Upper lobe of left lung (tissue), 6 donors: ENCODE measurements around the gene RNF38. TPM values are rescaled to one million over a fixed set of nuclear protein-coding genes. Genes with fewer than 3 reads are reported as not detected.

Source experiments
- ATAC-seq, 2 donors: fragments of 200-7000 bp; cut with Tn5 transposase; one replicate each; pipeline ENCODE4 v1.9.1; 2022; ENCODE audit warnings: mild to moderate bottlenecking in 2 of 2, moderate library complexity in 2 of 2; ENCODE audit not compliant: low FRiP score in 2 of 2
- DNase-seq, 2 donors: peaks; one replicate each; pipeline ENCODE4 v3.0.0-alpha.2; 2019 to 2020
- H3K27ac ChIP-seq, 4 donors: fragments of 200-600 bp; sonication (generic); one replicate each; pipeline ENCODE4 v1.5.1; 2016 to 2019
- H3K27me3 ChIP-seq, 4 donors: fragments of 200-600 bp; sonication (generic); one replicate each; pipeline ENCODE4 v1.5.1; 2017 to 2019
- H3K36me3 ChIP-seq, 4 donors: fragments of 200-600 bp; sonication (generic); one replicate each; pipeline ENCODE4 v1.5.1; 2016 to 2019
- H3K4me1 ChIP-seq, 4 donors: fragments of 200-600 bp; sonication (generic); one replicate each; pipeline ENCODE4 v1.5.1; 2018 to 2019
- H3K4me3 ChIP-seq, 4 donors: fragments of 200-600 bp; sonication (generic); one replicate each; pipeline ENCODE4 v1.5.1; 2017 to 2019; ENCODE audit warnings: mild to moderate bottlenecking in 2 of 4, moderate library complexity in 1 of 4
- H3K9me3 ChIP-seq, 4 donors: fragments of 200-600 bp; sonication (generic); one replicate each; pipeline ENCODE4 v1.5.1; 2018 to 2019
- CTCF ChIP-seq, 6 experiments: fragments of 450-650 bp in 4 of 6; fragments of 200-600 bp in 2 of 6; sonication (generic) in 2 of 6; IDR thresholded peaks; one replicate each; pipeline ENCODE4 v1.5.1; 2016 to 2019; ENCODE audit warnings: antibody characterized with exemption in 6 of 6
- EP300 ChIP-seq, 4 donors: sonication (generic); formaldehyde crosslinking; IDR thresholded peaks; one replicate each; pipeline ENCODE4 v1.5.1; 2017; ENCODE audit warnings: antibody characterized with exemption in 4 of 4, control low read depth in 2 of 4
- POLR2A ChIP-seq, 4 donors: fragments of 450-650 bp; IDR thresholded peaks; one replicate each; pipeline ENCODE4 v1.5.1; 2016 to 2017; ENCODE audit warnings: antibody characterized with exemption in 4 of 4, mild to moderate bottlenecking in 2 of 4
- POLR2AphosphoS5 ChIP-seq, 2 donors: sonication (generic); formaldehyde crosslinking; IDR thresholded peaks; one replicate each; pipeline ENCODE4 v1.5.1; 2017; ENCODE audit warnings: antibody characterized with exemption in 2 of 2
- WGBS, 2 donors: methylation state at CpG; one replicate each; pipeline ENCODE4 v1.1.5; 2017 to 2018; 5-methylcytosine and 5-hydroxymethylcytosine counted together
- total RNA-seq, 6 donors: library from RNA; depleted of rRNA in 4 of 6; stranded (reverse); fragments of >200 nt in 4 of 6; gene quantifications; one replicate each; pipeline versions ENCODE4 v1.1.0 to v1.2.1, GENCODE V29; 2016 to 2021
- donor health status: DM: no; HTN: no; CAD: no; lungs with moderate emphysema.
- donor health status: DM: no; HTN: yes; CAD: no; lungs with severe emphysema.

RNF38 gene
- total RNA-seq, 6 donors from 2014 or later, result 17.4 to 41.9 (median 34.3) TPM

- no peak overlapping the region for H3K4me3 ChIP-seq
- no peaks in the 10 kb centered on the region for H3K9me3 ChIP-seq
- no peaks in the 10 kb centered on the region for H3K27me3 ChIP-seq
- no peak for TF ChIP-seq EP300 (IDR thresholded peaks at IDR 0.05)
- TF ChIP-seq POLR2AphosphoS5 (IDR thresholded peaks at IDR 0.05), result no peak
- no peak for TF ChIP-seq CTCF (IDR thresholded peaks at IDR 0.05)
- WGBS, 2 donors, result 83 to 86% methylated on average over 5 of the region's 5 CpGs
- H3K36me3 ChIP-seq, result peaks cover 0 to 57% (median 4%) of the 10 kb centered on the region in 4 donors
- ATAC-seq (no peak), DNase-seq (no peak)
- no peak overlapping the region for H3K27ac ChIP-seq
- no peaks in the 10 kb centered on the region for H3K4me1 ChIP-seq
Measured at GRCh38 chr9:36358486-36358885, 41.6 kb downstream of the RNF38 start.

DNA sequence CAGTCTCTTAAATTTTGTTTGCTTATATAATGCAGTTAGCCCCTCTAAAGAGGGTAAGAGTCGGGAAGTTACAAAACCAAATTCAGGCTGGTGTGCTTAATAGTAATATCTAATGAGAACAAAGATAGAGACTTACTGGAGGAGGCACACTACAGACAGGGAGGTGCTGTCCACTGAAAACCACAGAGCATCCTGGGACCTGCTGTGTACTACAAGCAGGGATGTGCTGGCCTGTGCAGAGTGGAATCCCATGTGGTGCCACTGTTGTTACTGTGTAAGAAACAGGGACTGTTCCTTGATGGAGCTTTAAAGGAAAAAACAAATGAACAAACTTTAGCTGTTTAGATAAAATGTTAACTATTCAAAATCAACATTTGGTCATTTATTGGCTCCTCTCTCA lies 42.4 kb downstream of the RNF38 start:
- Histone ChIP-seq H3K4me3 (no peak overlapping the region), H3K4me1 (no peaks in the 10 kb centered on the region), H3K27ac (no peak overlapping the region), H3K27me3 (no peaks in the 10 kb centered on the region), H3K36me3 (peaks cover 5 to 64% (median 8%) of the 10 kb centered on the region in 4 donors), H3K9me3 (no peaks in the 10 kb centered on the region)
- 56 to 84% methylated on average over 1 of the region's 1 CpG for WGBS, 2 donors
- no peak for TF ChIP-seq CTCF (IDR thresholded peaks at IDR 0.05)
- ATAC-seq (no peak), DNase-seq (no peak)

- WGBS, 2 donors, result 86 to 90% methylated on average over 3 of the region's 3 CpGs
- Histone ChIP-seq H3K9me3 (no peaks in the 10 kb centered on the region), H3K4me1 (no peaks in the 10 kb centered on the region), H3K27me3 (no peaks in the 10 kb centered on the region), H3K27ac (no peak overlapping the region), H3K36me3 (peaks cover 15 to 88% (median 49%) of the 10 kb centered on the region in 4 donors), H3K4me3 (no peak overlapping the region)
- DNase-seq, result no peak
- no peak for ATAC-seq
- TF ChIP-seq POLR2AphosphoS5 (IDR thresholded peaks at IDR 0.05) (no peak), POLR2A (IDR thresholded peaks at IDR 0.05) (no peak), EP300 (IDR thresholded peaks at IDR 0.05) (no peak)
Measured at GRCh38 chr9:36346569-36346968, 53.5 kb downstream of the RNF38 start.

DNA sequence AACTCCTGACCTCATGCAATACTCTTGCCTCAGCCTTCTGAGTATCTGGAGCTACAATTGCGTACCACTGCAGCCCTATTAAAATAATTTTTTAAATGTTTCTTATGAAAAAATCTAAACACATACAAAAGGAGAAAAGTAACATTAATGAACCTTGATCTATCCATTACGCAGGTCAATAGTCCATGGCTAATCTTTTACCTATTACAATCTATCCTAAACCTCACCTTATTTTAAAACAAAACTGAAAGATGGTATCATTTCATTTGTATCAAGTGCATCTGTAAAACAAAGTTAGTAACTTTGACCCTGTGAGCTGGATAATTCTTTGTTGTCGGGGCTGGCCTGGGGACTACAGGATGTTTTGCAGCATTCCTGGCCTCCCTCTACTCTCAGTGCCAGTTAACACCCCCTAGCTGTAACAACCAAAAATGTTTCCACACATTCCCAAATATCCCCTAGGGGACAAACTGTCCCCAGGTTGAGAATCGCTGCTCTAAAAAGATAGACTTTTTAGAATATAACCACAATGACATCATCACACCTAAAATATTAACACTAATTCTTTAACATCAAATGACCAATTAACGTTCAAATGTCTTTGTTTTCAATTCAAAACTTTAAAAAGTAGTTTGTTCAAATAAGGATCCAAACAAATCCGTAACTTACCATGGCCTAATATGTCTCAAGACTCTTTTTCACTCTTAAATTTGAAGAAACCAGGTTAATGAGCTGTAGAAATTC lies 54.8 kb downstream of the RNF38 start:
- Histone ChIP-seq H3K9me3 (no peaks in the 10 kb centered on the region), H3K27me3 (no peaks in the 10 kb centered on the region), H3K4me1 (no peaks in the 10 kb centered on the region), H3K36me3 (peaks cover 19 to 88% (median 53%) of the 10 kb centered on the region in 4 donors), H3K4me3 (no peak overlapping the region), H3K27ac (no peak overlapping the region)
- ATAC-seq (no peak), DNase-seq (no peak)
- WGBS, 2 donors, result 87 to 90% methylated on average over 6 of the region's 6 CpGs
- TF ChIP-seq POLR2AphosphoS5 (IDR thresholded peaks at IDR 0.05) (no peak), CTCF (IDR thresholded peaks at IDR 0.05) (no peak), EP300 (IDR thresholded peaks at IDR 0.05) (no peak), POLR2A (IDR thresholded peaks at IDR 0.05) (no peak)

DNA sequence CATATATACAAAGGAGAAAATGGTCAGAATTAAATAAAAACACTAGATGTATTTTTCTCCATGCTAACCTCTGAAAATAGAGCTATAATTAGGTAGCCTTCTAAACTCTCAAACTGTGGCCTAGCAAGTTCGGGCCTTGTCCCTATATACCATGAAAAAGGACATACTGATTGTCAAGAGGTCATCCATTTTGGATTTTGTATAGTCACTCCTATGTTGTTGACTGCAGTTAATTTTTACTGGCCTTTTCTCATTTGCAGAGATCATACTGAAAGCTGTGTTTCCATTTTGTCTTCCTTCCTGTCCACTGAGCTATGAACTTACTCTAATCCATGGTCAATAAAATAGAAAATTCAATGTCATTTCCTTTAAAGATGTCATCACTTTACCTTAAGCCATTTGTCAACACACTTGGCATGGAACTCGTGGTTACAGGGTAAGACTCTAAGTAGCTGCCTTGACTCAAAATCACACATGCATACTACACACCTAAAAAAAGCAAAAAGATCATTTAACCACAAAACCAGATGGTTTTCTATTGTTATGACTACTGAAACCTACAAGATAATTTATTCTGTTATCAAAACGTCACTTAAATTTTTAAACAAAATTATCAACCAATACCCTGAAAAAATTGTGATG lies 58.0 kb downstream of the RNF38 start:
- peaks cover 13 to 90% (median 52%) of the 10 kb centered on the region in 4 donors for H3K36me3 ChIP-seq
- 68 to 73% methylated on average over 3 of the region's 3 CpGs for WGBS, 2 donors
- H3K9me3 ChIP-seq, result no peaks in the 10 kb centered on the region
- H3K4me1 ChIP-seq, result peaks cover 0 to 6% (median 0%) of the 10 kb centered on the region in 4 donors
- no peak overlapping the region for H3K4me3 ChIP-seq
- ATAC-seq (no peak), DNase-seq (no peak)
- H3K27ac ChIP-seq, result no peak overlapping the region
- H3K27me3 ChIP-seq, result no peaks in the 10 kb centered on the region
- TF ChIP-seq EP300 (IDR thresholded peaks at IDR 0.05) (no peak), CTCF (IDR thresholded peaks at IDR 0.05) (no peak), POLR2A (IDR thresholded peaks at IDR 0.05) (no peak), POLR2AphosphoS5 (IDR thresholded peaks at IDR 0.05) (no peak)
